Stimulated activated CD4-positive, alpha-beta T cell treated with anti-CD3 and anti-CD28 coated beads, Interleukin-2, amount 100 ng/mL, for 24 hours (primary cell): ENCODE data around the gene CRYBG2.

Experiments
- DNase-seq, 2 donors: peaks; one replicate each; pipeline ENCODE4 v3.0.0-alpha.2; 2020

CRYBG2 gene

GRCh38 chr1:26277719-26278118 is 76.2 kb downstream of the CRYBG2 start:
- no peak for DNase-seq

- no peak for DNase-seq
Observed at GRCh38 chr1:26277261-26277661, 76.7 kb downstream of the CRYBG2 start.

- DNase-seq = no peak
Observed at GRCh38 chr1:26276432-26276838, 77.5 kb downstream of the CRYBG2 start.

GRCh38 chr1:26275580-26276431 is 78.1 kb downstream of the CRYBG2 start:
- DNase-seq = peak; percentile 82 to 85

DNA sequence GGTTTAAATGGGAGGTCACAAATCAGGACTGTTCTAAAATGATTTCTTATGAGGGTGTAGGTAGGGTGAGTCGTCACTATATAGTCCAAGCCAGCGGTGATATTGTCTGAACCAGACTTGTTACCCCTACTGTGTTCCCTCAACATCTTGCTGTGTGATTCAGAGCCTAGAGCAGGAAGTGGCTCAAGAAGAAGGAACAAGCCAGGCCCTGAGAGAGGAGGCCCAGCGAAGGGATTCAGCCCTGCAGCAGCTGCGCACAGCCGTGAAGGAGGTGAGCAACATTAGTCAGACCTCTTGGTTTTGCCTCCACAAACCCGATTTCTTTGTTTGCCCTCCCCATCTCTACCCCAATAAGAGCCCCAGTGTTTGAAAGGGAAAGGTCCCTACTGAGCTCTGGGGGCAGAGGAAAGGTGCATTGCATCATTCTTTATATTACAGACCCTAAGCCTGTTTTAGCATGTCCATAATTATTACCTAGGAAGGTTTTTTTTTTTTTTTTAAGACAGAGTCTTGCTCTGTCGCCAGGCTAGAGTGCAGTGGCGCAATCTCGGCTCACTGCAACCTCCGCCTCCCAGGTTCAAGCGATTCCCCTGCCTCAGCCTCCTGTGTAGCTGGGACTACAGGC is 79.0 kb downstream of the CRYBG2 start:
- DNase-seq = peak in 1 of 2 donors; percentile 20
